Measurements from ENCODE around the gene ZCCHC9.

- TF ChIP-seq CTCF (conservative IDR thresholded peaks at IDR 0.05; ENCODE audit: low read length) (no peak), EZH2phosphoT487 (IDR thresholded peaks at IDR 0.05; ENCODE audit: borderline replicate concordance) (no peak)
These were observed 7.4 kb downstream of the ZCCHC9 start for GRCh38 chr5:81308836-81309235.

All from Loucy (cell line).